ENCODE measurements around the gene RFTN1.
A peak's percentile ranks its signal among the peaks of the same experiment; 100 is the strongest.

The RFTN1 gene

DNA sequence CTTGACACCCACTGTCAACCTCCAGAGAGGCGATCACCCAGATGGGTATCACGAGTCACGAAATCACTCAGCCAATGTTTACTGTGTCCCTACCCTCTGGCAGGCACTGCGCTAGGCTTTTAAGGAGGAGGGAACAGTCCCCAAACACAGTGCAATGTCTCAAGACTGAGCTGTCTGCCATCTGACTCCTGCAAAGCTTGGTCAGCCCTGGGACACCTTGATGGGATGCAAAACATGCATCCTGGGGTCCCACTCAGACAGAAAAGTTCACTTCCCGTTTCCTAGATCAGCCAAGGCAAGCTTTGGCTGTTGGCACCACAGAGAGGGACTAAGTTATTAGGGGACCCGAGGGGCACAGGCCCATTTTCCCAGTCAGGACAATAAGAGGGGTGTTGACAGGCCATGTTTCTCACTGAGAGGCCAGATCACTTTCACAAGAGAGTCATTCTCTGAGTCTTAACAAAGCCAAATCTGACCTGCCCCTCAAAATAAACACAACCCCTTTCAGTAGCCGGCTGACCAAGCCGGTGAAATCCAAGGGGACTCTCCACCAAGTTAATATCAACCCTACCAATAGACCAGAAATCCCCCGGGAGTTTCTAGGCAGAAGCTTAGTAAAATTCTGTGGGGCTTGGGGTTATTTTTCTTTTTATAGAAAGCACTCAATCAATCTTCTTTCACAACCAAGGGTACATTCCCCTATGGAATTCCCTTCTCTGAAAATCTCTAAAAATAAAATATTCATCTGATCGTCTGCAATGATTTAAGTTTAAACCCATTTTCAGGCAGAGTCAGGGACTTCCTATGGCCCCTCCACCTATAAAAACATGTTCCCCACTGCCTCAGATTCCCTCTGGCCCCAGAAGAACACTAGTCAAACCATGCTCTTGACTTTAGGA lies 3.5 kb downstream of the RFTN1 start:
- FAIRE-seq = peak; percentile 97
- no peak for DNase-seq (ENCODE audit: extremely low spot score, insufficient read length, low read depth)

DNA sequence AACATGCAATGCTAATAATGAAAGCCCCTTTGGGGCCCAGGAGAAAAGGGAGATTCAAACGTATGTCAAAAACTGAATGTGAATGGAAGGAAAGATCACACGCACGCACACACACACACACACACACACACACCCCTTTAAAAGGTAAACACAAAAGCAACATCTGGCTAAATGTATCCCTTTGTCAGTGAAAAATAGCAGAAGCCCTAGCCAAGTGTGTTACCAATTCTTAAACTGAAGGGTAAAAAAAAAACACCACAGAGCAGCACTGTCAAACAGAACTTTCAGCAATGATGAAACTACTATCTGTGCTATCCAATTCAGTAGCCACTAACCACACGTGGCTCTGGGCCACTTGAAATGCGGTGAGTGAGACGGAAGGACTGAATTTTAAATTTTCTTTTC lies 4.9 kb downstream of the RFTN1 start:
- DNase-seq (ENCODE audit: extremely low spot score, insufficient read length, low read depth) (no peak), FAIRE-seq (peak; percentile 97)

DNA sequence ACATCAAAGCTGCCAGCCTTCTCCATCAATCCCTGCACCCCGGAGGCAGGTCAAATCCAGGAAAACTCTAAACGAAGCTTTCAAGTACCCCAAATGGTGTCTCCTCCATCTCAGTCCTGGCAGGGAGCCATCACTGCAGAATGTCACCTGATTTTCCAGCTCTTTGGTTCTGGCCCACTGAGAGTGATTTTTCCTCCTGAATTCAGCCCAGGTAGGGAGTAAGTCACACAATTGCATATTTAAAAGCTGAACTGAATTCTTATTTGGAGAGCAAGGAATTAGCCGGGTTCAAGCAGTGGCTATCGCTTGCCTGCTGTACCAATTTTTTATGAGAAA lies 5.3 kb downstream of the RFTN1 start:
- FAIRE-seq = no peak
- no peak for DNase-seq (ENCODE audit: extremely low spot score, insufficient read length, low read depth)

DNA sequence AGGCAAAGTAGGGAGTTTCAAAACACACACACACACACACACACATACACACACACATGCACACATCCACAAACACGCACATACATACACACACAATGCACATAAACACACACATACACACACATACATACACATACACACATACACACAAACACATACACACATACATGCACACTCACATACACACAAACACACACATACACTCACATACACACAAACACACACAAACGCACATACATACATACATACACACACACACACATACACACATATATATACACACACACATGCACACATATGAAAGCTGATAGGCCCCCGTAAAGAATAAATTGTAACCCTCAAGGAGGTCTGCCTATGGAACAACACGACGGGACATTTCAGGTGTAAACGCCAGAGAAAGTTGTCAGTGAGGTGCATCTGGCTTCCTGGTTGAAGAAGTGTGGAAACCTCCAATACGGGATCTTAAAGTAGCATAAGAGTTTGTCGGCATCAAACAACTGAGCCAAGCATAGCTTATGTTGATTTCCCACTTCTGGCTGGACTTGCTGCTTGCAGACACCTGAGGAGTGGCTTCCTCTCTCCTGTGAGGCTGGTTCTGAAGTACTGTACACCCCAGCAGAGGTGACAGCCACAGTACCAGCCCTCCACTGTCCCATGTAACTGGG lies 5.8 kb downstream of the RFTN1 start:
- FAIRE-seq (no peak), DNase-seq (ENCODE audit: extremely low spot score, insufficient read length, low read depth) (no peak)

DNA sequence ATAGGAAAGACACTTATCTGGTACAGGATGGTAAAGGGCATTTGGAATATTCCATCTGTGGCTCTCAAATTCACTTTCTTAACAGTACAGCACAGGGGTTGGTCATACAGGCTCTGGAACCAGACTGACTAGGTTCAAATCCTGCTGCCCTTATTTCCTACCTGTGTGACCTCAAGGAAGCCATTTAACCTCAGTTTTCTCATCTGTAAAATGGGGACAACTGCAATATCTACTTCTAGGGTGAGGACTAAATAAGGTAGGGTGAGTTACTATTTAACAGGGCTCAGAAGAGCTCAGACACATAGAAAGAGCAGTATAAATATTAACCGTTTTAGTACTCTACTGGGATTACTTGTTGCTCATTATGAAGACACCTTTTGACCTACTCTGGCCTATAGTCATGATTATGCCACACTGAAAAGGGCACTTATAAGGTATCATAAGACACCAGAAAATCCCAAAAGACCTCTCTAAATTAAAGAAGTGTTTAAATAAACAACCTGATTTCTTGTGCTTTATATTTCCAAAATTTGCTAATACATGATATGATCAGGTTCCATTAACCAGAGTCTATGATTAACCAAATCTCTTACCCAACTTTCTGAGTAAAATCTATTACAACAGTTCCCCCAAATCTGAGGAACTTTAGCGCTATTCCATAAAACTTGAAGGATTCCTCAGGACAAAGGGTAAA lies 6.5 kb downstream of the RFTN1 start:
- no peak for DNase-seq (ENCODE audit: extremely low spot score, insufficient read length, low read depth)
- peak; percentile 93 for FAIRE-seq

DNA sequence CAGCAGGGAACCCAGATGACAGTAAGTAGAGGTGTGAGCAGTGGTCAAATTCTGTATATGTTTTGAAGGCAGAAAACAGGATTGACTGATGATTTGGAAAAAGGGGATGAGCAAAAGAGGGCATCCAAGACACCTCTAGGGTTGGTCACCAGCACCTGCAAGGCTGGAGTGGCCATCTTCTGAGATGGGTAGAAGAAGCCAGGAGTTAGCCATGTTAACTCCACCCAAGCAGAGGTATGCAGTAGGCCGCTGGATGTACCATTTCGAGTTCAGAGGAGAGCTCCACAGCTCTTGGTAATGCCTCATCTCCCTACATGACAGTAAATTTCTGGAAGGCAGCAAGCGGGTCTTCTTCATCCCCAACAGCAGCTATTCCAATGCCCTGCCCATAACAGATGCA lies 7.0 kb downstream of the RFTN1 start:
- FAIRE-seq = no peak
- DNase-seq (ENCODE audit: extremely low spot score, insufficient read length, low read depth) = no peak

DNA sequence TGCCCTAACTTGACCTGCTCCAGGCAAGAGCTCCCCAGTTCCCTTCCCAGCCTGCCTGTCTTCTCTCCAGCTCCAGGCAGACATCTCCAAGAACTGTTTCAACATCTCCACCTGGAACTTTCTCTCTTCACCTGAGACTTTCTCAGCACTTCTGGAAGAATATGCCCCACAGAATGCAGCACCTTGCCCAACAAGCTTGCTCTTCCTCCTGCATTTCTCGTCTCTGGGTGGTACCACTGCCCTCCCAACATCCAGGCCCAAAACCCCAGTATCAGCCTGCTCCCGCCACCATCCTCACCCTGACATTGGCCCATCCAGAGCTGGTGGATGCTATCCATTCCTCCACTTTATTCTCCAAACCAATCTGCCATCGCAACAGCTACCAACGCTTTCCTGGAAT lies 8.8 kb downstream of the RFTN1 start:
- FAIRE-seq = no peak
- no peak for DNase-seq (ENCODE audit: extremely low spot score, insufficient read length, low read depth)

DNA sequence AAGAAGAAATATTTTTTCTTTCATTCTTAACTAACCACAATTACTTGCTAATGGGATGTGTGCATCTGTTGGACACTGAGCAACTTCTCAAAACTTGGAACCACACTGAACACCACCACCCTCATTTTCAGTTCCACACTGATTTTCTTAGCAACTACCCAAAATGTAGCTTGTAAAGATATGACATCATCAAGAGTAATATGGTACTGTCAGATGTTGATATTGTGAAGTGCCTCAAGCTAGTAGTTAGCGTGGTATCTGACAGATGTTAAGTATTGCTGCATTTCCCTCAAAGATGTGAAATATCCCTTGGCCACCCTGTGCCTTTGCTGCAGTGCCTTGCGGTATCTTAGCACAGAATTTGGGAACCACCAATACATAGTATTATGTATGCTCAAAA lies 9.3 kb downstream of the RFTN1 start:
- FAIRE-seq (peak; percentile 98), DNase-seq (ENCODE audit: extremely low spot score, insufficient read length, low read depth) (no peak)

DNA sequence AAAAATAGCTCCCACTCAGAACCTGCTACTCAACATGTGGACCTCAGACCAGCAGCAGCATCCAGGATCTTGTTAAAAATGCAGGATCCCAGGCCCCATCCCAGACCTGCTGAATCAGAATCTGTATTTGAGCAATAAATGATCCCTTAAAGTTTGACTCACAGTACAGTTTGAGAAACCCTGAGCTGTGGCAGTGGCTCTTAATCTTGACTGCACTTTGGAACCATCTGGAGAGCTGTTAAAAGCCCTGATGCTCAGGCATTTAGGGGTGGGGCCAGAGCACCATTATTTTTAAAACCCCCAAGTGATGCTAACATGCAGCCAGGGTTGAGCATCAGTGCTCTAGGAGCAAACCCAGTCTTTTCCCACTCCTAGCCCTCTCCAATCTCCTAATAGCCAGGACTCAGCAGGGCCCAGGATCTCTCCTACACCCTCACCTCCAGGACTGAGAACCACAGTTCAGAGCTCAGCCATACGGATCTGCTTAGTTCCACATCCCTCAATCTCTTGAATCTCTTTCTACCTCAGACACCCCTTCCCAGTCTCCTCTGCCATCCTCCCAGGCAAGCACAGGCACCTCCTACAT lies 10.2 kb downstream of the RFTN1 start:
- no peak for DNase-seq (ENCODE audit: extremely low spot score, insufficient read length, low read depth)
- peak; percentile 12 for FAIRE-seq

DNA sequence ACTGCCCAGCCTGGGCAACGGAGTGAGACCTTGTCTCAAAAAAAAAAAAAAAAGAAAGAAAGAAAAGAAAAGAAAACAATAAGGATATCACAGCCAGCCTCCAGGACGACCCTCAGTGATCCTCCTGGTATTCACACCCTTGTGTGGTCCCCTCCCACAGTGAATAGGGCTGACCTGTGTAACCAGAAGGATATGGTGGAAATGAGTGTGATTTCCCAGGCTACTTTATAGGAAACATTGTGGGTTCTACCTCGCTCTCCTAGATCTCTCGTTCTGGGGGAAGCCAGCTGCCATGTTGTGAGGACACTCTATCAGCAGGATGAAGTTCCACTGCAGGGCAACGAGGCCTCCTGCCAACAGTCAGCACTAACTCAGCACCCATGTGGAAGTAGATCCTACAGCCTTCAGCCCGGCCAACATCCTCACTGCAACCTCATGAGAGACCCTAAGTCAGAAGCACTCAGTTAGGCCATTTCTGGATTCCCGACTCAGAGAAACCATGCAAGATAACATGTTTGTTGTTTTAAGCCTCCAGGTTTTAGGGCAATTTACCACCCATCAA lies 11.1 kb downstream of the RFTN1 start:
- FAIRE-seq = no peak
- no peak for DNase-seq (ENCODE audit: extremely low spot score, insufficient read length, low read depth)

DNA sequence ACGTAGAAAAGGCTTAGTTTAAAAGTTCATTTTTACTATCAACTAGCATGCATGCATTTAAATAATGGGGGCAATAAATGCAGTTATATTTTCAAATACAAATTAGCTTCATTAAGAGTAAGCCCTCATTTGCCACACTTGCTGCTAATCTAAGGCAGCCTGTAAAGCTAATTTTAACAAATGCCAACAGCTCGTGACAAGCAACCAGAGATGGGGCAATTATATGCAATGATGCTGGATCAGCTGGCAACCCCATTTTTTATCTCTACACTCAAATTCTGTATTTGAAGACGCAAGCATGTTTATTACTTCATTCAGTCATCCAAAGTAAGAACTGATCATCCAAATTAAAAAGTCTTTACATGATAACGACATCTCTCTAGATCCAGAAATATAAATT lies 12.1 kb downstream of the RFTN1 start:
- FAIRE-seq = no peak

DNA sequence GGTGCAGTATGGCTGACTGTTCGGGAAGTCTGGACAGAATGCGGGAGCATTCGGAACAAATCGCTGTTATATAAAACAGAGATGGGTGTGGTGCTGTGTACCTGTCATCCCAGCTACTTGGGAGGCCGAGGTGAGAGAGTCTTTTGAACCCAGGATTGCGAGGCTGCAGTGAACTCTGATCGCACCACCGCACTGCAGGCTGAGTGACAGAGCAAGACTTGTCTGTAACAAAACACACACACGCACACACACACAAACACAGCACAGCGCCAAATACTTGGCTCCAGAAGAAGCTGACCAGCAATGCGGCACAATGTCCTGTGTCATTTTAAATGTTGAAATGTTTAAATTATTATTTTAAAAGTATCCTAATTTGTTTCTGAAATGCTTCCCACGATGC lies 12.6 kb downstream of the RFTN1 start:
- FAIRE-seq = no peak

More for the DNA sequence above, 12.1 kb downstream of the RFTN1 start:
- DNase-seq (ENCODE audit: extremely low spot score, insufficient read length, low read depth) = no peak

DNA sequence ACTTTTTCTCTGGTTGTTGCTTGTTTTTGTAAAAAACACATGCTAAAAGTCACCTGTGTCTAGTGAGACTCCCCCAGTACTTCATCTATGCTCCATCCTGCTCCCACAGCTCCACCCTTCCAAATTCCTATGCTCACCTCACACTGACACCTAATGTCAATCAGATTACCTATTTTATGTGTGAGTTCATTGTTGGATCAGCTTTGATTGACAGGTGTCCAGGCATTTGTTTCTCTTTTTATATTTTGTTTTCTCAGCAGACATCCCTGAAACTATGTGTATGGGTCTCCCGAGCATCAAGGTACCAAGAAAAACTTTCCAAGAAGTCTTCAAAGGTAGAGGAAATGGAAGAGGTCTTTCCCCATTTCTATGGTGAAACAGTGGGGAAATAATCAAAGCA lies 13.4 kb downstream of the RFTN1 start:
- FAIRE-seq (peak; percentile 26), DNase-seq (ENCODE audit: extremely low spot score, insufficient read length, low read depth) (no peak)

More for the DNA sequence above, 12.6 kb downstream of the RFTN1 start:
- no peak for DNase-seq (ENCODE audit: extremely low spot score, insufficient read length, low read depth)

DNA sequence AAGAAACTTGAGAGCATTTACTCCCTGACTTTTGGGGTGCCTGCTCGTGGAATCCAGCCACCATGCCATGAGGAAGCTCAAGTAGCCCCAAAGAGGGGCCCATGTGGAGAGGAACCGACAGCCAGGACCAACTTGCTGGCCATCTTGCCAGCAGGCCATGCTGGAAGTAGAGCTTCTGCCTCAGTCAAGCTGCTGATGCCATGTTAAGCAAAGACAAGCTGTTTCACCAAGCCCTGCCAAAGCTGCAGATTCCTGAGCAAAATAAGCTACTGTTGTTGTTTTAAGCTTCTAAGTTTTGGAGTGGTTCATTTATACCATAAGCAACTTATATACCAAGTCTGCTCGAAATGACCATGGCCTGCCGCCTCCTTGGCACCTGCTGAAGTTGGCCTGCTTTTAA lies 14.1 kb downstream of the RFTN1 start:
- DNase-seq (ENCODE audit: extremely low spot score, insufficient read length, low read depth) (no peak), FAIRE-seq (no peak)

DNA sequence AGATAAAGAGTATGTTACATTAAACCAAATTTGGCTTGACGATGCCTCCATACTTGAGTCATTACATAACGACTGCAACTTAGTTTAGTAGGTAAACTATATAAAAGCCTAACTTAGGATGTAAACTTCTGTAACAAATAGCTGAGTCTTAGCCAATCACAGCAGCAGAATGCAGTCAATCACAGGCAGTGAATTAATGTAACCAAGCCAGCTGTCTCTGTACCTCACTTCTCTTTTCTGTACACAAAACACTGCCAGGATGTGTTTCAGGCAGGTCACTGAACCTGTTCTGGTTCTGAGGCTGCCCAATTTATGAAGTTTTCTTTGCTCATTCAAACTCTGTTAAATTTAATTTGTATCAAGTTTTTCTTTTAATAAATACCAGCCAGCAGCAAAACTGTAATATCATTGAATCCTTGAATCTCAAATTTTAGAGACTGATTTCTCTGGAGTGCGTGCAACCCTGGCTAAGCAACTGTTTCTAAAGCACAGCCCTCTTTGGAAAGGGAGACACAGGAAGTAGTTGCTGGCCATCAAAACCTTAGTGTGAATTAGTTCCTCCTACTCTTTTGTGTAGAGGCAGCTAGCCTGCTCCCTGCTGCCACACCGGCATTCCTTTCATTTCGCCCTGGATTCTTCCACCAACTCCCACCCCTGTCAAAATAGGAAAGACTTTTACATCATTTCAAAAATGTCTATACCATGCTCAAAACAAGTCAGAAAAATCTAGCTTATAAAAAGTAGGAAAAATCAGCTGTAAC lies 15.2 kb downstream of the RFTN1 start:
- DNase-seq (ENCODE audit: extremely low spot score, insufficient read length, low read depth) (no peak), FAIRE-seq (peak; percentile 67)

DNA sequence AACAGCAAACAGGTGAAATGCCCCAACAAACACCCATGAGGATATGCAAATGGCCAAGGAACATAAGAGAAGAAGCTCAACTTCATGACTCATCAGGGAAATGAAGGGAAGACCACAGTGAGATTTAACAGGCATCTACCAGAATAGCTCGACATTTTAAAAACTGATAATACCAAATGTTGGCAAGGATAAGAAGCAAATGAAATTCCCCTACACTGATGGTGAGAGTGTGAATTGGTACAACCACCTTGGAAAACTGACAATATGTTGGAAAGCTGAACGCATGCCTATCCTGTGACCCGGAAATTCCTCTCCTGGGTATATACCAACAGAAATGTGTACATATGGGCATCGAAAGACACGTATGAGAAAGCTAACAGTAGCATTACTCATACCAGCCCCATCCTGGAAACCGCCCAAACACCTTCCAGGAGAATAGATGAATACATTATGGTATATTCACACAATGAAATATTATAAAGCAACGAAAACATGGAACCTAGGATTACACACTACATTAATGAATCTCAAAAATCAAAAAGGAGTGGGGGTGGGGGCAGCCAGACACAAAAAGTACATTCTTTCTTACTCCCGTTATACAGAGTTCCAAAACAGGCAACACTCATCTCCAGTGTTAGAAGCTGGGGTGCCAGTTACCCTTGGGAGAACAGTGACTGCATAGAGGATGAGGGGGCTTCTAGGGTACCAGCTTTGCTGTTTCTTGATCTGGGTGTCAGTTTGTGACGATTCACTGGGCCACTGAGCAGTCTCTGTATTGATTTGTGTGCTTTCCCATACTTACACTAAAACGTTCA lies 16.9 kb downstream of the RFTN1 start:
- FAIRE-seq (peak; percentile 81), DNase-seq (ENCODE audit: extremely low spot score, insufficient read length, low read depth) (no peak)

DNA sequence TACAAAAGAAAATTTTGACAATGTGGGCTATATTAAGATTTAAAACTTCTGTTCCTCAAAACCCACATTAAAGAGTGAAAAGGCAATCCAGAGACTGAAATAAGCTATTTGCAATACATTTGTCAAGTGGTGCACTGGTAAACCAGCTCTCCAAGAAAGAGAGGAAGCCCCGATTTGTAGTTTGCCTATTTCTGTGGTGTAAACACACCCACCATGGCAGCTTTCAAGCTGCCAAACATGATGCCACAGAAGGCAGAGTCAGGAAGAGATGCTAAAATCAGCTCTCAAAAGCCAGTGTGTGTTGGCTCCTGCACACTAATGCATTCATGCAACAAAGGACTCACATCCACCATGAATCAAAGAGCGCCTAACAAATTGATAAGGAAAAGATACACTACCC lies 17.5 kb downstream of the RFTN1 start:
- peak; percentile 24 for FAIRE-seq
- DNase-seq (ENCODE audit: extremely low spot score, insufficient read length, low read depth) = no peak

DNA sequence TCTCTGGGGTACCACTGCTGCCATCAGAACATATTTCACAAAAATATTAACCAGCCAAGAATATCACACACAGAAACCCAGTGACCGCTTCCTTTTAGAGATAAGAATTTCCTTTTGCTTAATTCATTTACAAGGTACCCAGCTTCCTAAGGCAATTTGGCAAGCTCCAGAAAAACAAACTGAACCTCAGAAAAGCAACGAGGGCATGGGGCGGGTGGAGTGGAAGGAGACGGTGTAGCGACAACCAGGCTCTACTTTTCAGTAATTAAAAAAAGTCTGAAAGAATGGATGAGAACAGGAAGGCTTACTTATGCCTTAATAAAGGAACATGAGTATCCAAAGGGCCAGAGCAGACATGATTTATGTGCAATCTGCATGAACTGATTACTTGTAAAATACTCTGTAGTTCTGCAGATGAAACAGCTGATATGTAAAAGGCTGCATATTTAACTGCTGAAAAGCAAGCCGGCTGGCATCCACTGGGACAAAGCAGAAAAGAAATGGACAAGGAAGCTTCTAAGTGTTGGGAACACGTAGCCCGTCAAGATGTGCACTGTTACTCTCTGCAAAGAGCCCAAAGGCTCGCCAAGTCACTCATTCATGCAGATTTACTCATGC lies 18.6 kb downstream of the RFTN1 start:
- no peak for FAIRE-seq
- no peak for DNase-seq (ENCODE audit: extremely low spot score, insufficient read length, low read depth)

Measured in GM18507 (cell line).